M059J (cell line): ENCODE measurements around the gene COL23A1. TPM values are rescaled to one million over a fixed set of nuclear protein-coding genes. Genes with fewer than 3 reads are reported as not detected.
"Not testable (repeated sequence)": the region's sequence is repeated elsewhere in the genome, so short reads cannot be mapped to it uniquely, and the experiment has no call there.

Source experiments
- DNase-seq: peaks from one replicate; pipeline ENCODE4 v3.0.0-alpha.2; 2012; ENCODE audit warnings: low read depth
- total RNA-seq: library from RNA; depleted of rRNA; stranded (reverse); fragments of >200 nt; shearing (Covaris generic); gene quantifications from 2 replicates; pipeline ENCODE4 v1.2.3, GENCODE V29; 2014; rRNA removed

Gene COL23A1
- total RNA-seq, 1 experiment from 2014 or later: not detected

GRCh38 chr5:178199581-178200434 lies 390.4 kb downstream of the COL23A1 start:
- DNase-seq: no peak

GRCh38 chr5:178198706-178199105 lies 391.5 kb downstream of the COL23A1 start:
- no peak for DNase-seq

DNA sequence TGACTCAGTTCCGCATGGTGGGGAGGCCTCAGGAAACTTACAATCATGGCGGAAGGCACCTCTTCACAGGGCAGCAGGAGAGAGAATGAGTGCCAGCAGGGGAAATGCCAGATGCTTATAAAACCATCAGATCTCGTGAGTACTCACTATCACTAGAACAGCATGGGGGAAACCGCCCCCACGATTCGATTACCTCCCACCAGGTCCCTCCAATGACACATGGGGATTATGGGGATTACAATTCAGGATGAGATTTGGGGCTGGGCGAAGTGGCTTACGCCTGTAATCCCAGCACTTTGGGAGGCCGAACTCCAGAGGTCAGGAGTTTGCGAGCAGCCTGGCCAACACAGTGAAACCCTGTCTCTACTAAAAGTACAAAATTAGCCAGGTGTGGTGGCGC lies 392.0 kb downstream of the COL23A1 start:
- not testable (repeated sequence) for DNase-seq

GRCh38 chr5:178196986-178197385 lies 393.2 kb downstream of the COL23A1 start:
- no peak for DNase-seq

DNA sequence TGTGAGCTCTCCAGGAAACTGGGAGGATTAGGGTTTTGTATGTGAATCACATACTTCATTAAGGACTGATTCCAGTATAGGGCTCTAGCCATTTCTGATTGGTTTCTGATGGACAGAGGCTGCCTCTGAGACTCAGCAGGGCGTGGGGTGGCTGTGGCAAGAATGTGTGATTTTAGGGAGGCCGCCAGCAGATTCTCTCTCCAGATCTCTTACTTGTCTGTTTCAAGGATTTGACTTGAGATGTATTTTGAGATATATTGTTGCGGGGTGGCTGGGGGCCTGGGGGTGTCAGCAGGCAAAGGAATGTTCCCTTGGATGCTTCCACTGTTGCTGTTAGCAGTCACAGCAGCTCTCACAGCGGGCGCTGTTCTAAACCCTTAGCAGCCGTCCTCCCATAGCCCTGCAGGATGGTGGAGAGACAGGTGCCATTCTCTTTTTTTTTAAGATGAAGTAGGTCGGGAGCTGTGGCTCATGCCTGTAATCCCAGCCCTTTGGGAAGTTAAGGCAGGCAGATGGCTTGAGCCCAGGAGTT lies 393.8 kb downstream of the COL23A1 start:
- DNase-seq: no peak

- DNase-seq: no peak
Observed at GRCh38 chr5:178194026-178194425, 396.2 kb downstream of the COL23A1 start.

GRCh38 chr5:178193251-178193809 lies 396.9 kb downstream of the COL23A1 start:
- no peak for DNase-seq

- no peak for DNase-seq
Observed at GRCh38 chr5:178192787-178193186, 397.4 kb downstream of the COL23A1 start.

DNA sequence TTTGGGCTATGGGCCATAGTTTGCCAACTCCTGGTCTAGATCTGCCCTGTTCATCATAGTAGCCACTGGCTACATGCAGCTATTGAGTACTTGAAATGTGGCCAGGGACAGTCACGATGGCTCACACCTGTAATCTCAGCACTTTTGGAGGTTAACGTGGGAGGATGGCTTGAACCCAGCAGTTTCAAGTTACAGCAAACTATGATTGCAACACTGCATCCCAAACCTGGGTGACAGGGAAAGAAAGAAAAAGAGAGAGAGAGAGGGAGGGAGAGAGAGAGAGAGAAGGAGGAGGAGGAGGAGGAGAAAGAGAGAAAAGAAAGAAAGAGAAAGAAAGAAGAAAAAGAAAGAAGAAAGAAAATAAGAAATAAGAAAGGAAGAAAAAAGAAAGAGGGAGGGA lies 397.9 kb downstream of the COL23A1 start:
- DNase-seq: no peak

DNA sequence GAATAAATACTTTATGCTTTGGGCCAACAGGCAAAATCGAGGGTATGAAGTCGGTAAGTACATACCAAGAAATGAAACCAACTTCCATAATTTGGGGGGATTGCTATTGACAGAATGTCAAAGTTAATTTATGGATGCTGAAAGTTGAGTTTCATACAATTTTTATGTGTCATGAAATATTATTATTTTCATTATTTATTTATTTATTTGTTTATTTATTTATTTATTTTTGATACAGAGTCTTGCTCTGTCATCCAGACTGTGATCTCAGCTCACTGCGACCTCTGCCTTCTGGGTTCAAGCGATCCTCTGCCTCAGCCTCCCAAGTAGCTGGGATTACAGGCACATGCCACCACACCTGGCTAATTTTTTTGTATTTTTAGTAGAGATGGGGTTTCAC lies 398.5 kb downstream of the COL23A1 start:
- no peak for DNase-seq

DNA sequence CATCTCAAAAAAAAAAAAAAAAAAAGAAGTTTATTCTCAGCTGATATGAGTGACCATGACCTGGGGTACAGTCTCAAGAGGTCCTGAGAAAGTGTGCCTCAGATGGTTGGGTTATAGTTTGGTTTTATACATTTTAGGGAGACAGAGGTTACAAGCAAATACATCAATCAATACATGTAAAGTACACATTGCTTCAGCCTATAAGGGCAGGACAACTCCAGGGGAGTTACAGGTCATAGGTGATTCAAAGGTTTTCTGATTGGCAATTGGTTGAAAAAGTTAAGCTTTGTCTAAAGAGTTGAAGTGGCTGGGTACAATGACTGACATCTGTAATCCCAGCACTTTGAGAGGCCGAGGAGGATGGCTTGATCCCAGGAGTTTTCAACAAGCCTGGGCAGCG lies 400.8 kb downstream of the COL23A1 start:
- DNase-seq: no peak

Other genes starting within 250 kb of the COL23A1 start
- gene CLK4, start 36.7 kb upstream of the COL23A1 start, total RNA-seq: 4.6 and 6.6 TPM in 2 replicates
- 5.3 and 5.6 TPM in 2 replicates for gene ZNF354A, start 140.3 kb upstream of the COL23A1 start, total RNA-seq